SK-N-SH (cell line): ENCODE measurements around the gene CFDP1.
"Not testable (repeated sequence)": the region's sequence is repeated elsewhere in the genome, so short reads cannot be mapped to it uniquely, and the experiment has no call there.

Source experiments
- CTCF ChIP-seq: fragments of 200-600 bp; sonication (generic); IDR thresholded peaks from 2 replicates; pipeline ENCODE4 v1.6.1; 2017; ENCODE audit warnings: antibody characterized with exemption, mild to moderate bottlenecking, moderate library complexity
- FOSL2 ChIP-seq: IDR thresholded peaks from 2 replicates; pipeline ENCODE4 v1.4.0; 2012; ENCODE audit warnings: low read depth, mild to moderate bottlenecking, moderate library complexity, borderline replicate concordance
- NRF1 ChIP-seq: IDR thresholded peaks from 2 replicates; pipeline ENCODE4 v1.6.1; 2012; ENCODE audit warnings: low read depth, mild to moderate bottlenecking, low read length
- RXRA ChIP-seq: IDR thresholded peaks from 2 replicates; pipeline ENCODE4 v1.4.0; 2012; ENCODE audit warnings: low read depth, mild to moderate bottlenecking, borderline replicate concordance
- SIN3A ChIP-seq: IDR thresholded peaks from 2 replicates; pipeline ENCODE4 v1.6.1; 2012; ENCODE audit warnings: low read depth, mild to moderate bottlenecking, low read length, moderate library complexity, borderline replicate concordance
- SMC3 ChIP-seq: IDR thresholded peaks from 2 replicates; pipeline ENCODE4 v1.6.1; 2012; ENCODE audit warnings: low read depth, low read length, improper control_type of control experiment
- TCF12 ChIP-seq: IDR thresholded peaks from 2 replicates; pipeline ENCODE4 v1.4.0; 2012
- USF1 ChIP-seq: IDR thresholded peaks from 2 replicates; pipeline ENCODE4 v1.4.0; 2012; ENCODE audit warnings: low read depth, borderline replicate concordance
- YY1 ChIP-seq: IDR thresholded peaks from 2 replicates; pipeline ENCODE4 v1.4.0; 2012; ENCODE audit warnings: low read depth, mild to moderate bottlenecking
- ZBTB33 ChIP-seq: IDR thresholded peaks from 2 replicates; pipeline ENCODE4 v1.4.0; 2012; ENCODE audit warnings: low read depth, borderline replicate concordance

GRCh38 chr16:75272629-75273028 lies 160.7 kb downstream of the CFDP1 start:
- TF ChIP-seq CTCF, ZBTB33, SMC3, RXRA, USF1, FOSL2, NRF1, YY1, TCF12, SIN3A: not testable (repeated sequence)
